HEK293T (cell line): Measurements from ENCODE around the gene SPINT3.

Source experiments
- CTCF ChIA-PET: fragments of 350-600 bp; formaldehyde crosslinking; extraction: SDS; loops from one replicate; lab custom pipeline; 2021; ENCODE audit warnings: antibody characterized with exemption, inconsistent platforms; lab: Yijun Ruan, JAX
- POLR2A ChIA-PET: fragments of 350-600 bp; formaldehyde crosslinking; extraction: SDS; loops from one replicate; lab custom pipeline; 2020; ENCODE audit warnings: antibody characterized with exemption, inconsistent platforms; lab: Yijun Ruan, JAX
- DNase-seq: peaks from one replicate; pipeline ENCODE4 v3.0.0; 2012; ENCODE audit warnings: mixed read lengths; ENCODE audit errors: extremely low spot score
- ARNT ChIP-seq: fragments of 450-650 bp; IDR thresholded peaks from 2 replicates; pipeline ENCODE4 v1.6.1; 2017; ENCODE audit warnings: mild to moderate bottlenecking
- BHLHE40 ChIP-seq: fragments of 450-650 bp; IDR thresholded peaks from 2 replicates; pipeline ENCODE4 v1.6.1; 2016; ENCODE audit warnings: mild to moderate bottlenecking, moderate library complexity, borderline replicate concordance
- CTBP1 ChIP-seq: fragments of 450-650 bp; IDR thresholded peaks from 2 replicates; pipeline ENCODE4 v1.6.1; 2016; ENCODE audit warnings: borderline replicate concordance
- ELF4 ChIP-seq: fragments of 450-650 bp; IDR thresholded peaks from 2 replicates; pipeline ENCODE4 v1.6.1; 2017; ENCODE audit warnings: antibody characterized with exemption
- FOXA1 ChIP-seq: fragments of 450-650 bp; IDR thresholded peaks from 2 replicates; pipeline ENCODE4 v1.6.1; 2016; ENCODE audit warnings: mild to moderate bottlenecking
- FOXK2 ChIP-seq: fragments of 450-650 bp; IDR thresholded peaks from 2 replicates; pipeline ENCODE4 v1.6.1; 2016; ENCODE audit warnings: mild to moderate bottlenecking
- FOXM1 ChIP-seq: fragments of 450-650 bp; IDR thresholded peaks from 2 replicates; pipeline ENCODE4 v1.6.1; 2017; ENCODE audit warnings: mild to moderate bottlenecking, borderline replicate concordance
- HDGF ChIP-seq: fragments of 450-650 bp; IDR thresholded peaks from 2 replicates; pipeline ENCODE4 v1.6.1; 2017; ENCODE audit warnings: antibody characterized with exemption, borderline replicate concordance
- L3MBTL2 ChIP-seq: fragments of 450-650 bp; conservative IDR thresholded peaks from 2 replicates; pipeline ENCODE4 v1.6.1; 2016; ENCODE audit warnings: mild to moderate bottlenecking
- LEF1 ChIP-seq: fragments of 450-650 bp; IDR thresholded peaks from 2 replicates; pipeline ENCODE4 v1.6.1; 2017; ENCODE audit warnings: mild to moderate bottlenecking, borderline replicate concordance
- NFRKB ChIP-seq: fragments of 450-650 bp; IDR thresholded peaks from 2 replicates; pipeline ENCODE4 v1.6.1; 2016; ENCODE audit warnings: mild to moderate bottlenecking, moderate library complexity
- SP1 ChIP-seq: fragments of 450-650 bp; IDR thresholded peaks from 2 replicates; pipeline ENCODE4 v1.6.1; 2017
- SUZ12 ChIP-seq: fragments of 450-650 bp; IDR thresholded peaks from 2 replicates; pipeline ENCODE4 v1.6.1; 2016; ENCODE audit warnings: mild to moderate bottlenecking
- TARDBP ChIP-seq: fragments of 450-650 bp; IDR thresholded peaks from 2 replicates; pipeline ENCODE4 v1.6.1; 2016
- ZNF384 ChIP-seq: fragments of 450-650 bp; IDR thresholded peaks from 2 replicates; pipeline ENCODE4 v1.6.1; 2016
- TF ChIP-seq, protein P1 (sequence below): fragments of 450-650 bp; IDR thresholded peaks from 2 replicates; pipeline ENCODE4 v1.6.1; 2016

SPINT3 gene

DNA sequence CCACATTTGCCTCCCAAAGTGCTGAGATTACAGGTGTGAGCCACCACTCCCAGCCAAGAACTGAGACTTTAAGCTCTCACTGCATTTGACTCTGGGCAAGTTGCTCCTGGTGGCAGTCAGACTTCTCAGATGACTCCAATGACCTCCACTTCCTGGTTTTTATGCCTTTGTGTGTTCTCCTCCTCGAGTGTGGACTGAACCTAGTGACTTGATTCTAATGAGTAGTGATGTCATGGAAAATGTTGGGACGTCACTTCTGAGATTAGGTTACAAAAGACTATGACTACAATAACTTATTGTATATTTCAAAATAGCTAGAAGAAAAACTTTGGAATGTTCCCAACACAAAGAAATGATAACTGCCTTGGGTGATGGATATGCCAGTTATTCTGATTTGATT lies 12.0 kb downstream of the SPINT3 start:
- DNase-seq: no peak
- ChIA-PET CTCF (no interaction called here), POLR2A (no interaction called here)
- TF ChIP-seq ZNF384 (no peak), TARDBP (no peak), HDGF (no peak), SP1 (no peak), SUZ12 (no peak), BHLHE40 (no peak), L3MBTL2 (no peak), NFRKB (no peak), LEF1 (no peak), ELF4 (no peak), CTBP1 (no peak), FOXM1 (no peak), FOXA1 (no peak), FOXK2 (no peak), ARNT (no peak)
- TF ChIP-seq, protein P1, sequence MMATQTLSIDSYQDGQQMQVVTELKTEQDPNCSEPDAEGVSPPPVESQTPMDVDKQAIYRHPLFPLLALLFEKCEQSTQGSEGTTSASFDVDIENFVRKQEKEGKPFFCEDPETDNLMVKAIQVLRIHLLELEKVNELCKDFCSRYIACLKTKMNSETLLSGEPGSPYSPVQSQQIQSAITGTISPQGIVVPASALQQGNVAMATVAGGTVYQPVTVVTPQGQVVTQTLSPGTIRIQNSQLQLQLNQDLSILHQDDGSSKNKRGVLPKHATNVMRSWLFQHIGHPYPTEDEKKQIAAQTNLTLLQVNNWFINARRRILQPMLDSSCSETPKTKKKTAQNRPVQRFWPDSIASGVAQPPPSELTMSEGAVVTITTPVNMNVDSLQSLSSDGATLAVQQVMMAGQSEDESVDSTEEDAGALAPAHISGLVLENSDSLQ: no peak

DNA sequence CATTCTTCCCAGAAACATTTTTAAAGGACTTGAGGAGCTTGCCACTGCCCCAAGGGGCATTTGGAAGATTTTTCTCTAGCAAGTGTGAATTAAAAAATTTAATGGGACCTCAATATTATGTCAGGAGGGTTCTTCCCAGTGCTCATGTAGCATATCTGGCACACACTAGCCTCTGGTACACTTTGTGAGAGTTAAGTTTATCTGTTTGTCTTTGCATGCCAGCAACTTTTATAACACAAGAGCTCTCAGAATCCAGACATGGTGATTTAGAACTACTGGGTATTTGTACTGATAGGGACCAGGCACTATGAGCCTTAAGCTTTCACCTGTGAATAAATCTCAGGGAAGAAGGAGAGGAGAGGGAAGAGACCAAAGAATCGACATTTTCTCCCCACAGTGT lies 12.9 kb downstream of the SPINT3 start:
- DNase-seq: no peak
- CTCF ChIA-PET: no interaction called here
- POLR2A ChIA-PET: no interaction called here
- no peak for TF ChIP-seq NFRKB
- TF ChIP-seq HDGF: no peak
- no peak for TF ChIP-seq ARNT
- no peak for TF ChIP-seq LEF1
- no peak for TF ChIP-seq ELF4
- no peak for TF ChIP-seq FOXK2
- TF ChIP-seq FOXM1: no peak
- no peak for TF ChIP-seq L3MBTL2
- no peak for TF ChIP-seq FOXA1
- TF ChIP-seq ZNF384: no peak
- TF ChIP-seq SP1: no peak
- no peak for TF ChIP-seq SUZ12

DNA sequence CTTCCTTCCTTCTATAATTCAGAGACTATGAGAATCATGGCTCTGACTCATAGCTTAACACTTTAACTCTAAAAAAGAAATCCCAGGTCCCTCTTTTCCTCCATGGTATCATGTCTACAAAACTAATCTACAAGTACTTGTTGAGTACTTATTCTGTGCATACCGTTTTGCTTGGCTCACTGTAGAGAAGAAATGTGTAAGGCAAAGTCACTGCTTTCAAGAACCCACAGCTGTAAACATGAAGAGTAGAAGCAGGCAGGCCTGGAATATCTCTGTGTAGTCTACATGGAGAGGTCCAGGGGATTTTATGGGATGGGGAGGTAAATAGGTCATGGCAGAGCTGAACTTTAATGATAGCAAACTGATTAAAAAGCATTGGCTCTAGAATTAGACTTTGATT lies 13.8 kb downstream of the SPINT3 start:
- ChIA-PET POLR2A (no interaction called here), CTCF (no interaction called here)
- DNase-seq: no peak
- TF ChIP-seq ARNT: no peak
- no peak for TF ChIP-seq SP1
- TF ChIP-seq ELF4: no peak
- no peak for TF ChIP-seq SUZ12
- no peak for TF ChIP-seq BHLHE40
- no peak for TF ChIP-seq NFRKB
- TF ChIP-seq CTBP1: no peak
- TF ChIP-seq FOXM1: no peak
- TF ChIP-seq L3MBTL2: no peak

DNA sequence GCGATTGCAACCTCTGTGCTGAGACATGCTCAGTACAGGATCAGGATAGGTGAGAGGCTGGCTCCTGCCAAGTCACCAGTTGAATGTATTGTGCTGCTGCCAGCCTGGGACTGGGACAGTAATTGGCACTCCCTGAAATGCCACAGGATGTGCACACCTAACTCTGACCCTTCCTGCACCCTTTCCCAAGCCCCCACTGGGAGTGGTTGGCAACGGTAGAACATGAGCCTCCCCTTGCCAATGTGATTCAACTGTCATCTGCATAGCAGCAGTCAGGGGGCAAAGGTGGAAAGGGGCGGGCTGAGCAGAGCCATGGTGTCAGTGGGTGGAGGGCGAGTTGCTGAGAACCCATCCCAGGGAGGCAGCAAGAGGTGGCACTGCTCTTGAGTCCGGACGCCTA lies 15.4 kb downstream of the SPINT3 start:
- no peak for TF ChIP-seq NFRKB
- no peak for TF ChIP-seq FOXK2
- no peak for TF ChIP-seq FOXM1
- no peak for TF ChIP-seq FOXA1
- TF ChIP-seq SUZ12: no peak
- no peak for TF ChIP-seq CTBP1
- TF ChIP-seq BHLHE40: no peak
- TF ChIP-seq ARNT: no peak
- TF ChIP-seq TARDBP: no peak
- no peak for DNase-seq
- ChIA-PET POLR2A (no interaction called here), CTCF (no interaction called here)

DNA sequence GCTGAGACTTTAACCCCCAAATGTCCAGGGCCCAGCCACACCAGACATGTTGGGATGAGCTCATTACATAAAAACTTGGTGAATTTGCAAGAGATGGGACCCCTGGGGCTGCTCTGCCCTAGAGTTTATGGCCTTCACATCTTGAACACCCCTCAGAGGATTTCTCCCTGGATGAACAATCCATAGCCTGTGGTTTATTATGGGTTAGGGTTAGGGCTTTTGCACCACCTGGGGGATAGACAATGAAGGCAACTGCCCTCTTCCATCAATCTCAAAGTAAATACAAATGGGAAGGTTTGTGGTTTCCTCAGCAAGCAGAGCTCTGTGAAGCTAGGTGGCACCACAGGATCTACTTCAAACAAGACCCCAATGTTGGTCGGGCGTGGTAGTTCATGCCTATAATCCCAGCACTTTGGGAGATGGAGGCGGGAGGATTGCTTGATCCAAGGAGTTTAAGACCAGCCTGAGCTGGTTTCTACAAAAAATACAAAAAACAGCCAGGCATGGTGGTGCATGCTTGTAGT lies 17.4 kb downstream of the SPINT3 start:
- TF ChIP-seq, protein P1: no peak
- TF ChIP-seq FOXA1 (no peak), NFRKB (no peak), HDGF (no peak), CTBP1 (no peak)
- POLR2A ChIA-PET: no interaction called here
- DNase-seq: no peak
- CTCF ChIA-PET: interaction anchor here (0.6 kb wide), 1 partner anchor 1707 kb away, joined by 4 read pairs; no protein-coding TSS in a partner anchor

DNA sequence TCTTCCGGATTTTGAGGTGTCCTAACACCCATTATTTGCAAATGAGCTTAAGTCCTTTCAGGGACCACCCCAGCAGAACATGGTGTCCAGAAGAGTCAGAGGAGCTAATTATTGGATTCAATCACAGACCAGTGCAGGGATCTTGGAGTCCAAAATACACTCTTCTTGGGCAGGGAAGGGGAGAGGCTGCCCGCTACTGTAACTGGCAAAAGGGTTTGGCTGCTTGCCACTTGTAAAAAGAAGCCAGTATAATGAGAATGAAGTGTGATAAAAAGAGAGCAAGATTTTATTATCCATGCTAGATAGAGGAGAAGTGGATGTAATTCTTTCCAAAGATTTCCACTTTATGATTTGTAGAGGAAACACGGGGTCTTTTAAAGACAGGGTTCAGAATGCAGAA lies 19.3 kb downstream of the SPINT3 start:
- ChIA-PET CTCF (no interaction called here), POLR2A (no interaction called here)
- TF ChIP-seq CTBP1 (no peak), L3MBTL2 (no peak), SUZ12 (no peak), SP1 (no peak), ARNT (no peak), FOXM1 (no peak), ZNF384 (no peak), FOXA1 (no peak), NFRKB (no peak), BHLHE40 (no peak), ELF4 (no peak), LEF1 (no peak), HDGF (no peak), TARDBP (no peak), FOXK2 (no peak)
- TF ChIP-seq, protein P1: no peak
- no peak for DNase-seq

DNA sequence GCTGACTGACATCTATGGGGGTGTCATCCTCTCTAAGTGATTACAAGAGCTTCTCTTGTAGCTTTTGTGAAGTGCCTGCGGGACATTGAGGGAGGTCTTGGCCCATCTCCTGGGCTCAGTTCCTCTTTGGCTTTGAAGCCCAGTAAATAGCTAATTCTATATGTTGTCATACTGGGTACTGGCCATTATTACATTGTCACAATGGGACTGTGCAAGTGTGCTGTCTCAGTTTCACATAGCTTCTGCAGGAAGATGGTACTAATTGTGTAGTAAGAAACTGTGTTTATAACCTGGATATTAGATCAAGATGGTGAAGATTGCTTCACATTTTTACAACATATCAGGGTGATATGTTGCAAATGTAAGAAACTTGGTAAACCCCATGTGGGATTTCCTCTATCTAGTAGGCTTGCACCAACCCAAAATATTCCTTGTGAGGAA lies 19.9 kb downstream of the SPINT3 start:
- no peak for TF ChIP-seq FOXK2
- no peak for TF ChIP-seq SUZ12
- TF ChIP-seq L3MBTL2: no peak
- TF ChIP-seq NFRKB: no peak
- TF ChIP-seq, protein P1: no peak
- no peak for TF ChIP-seq ARNT
- no peak for TF ChIP-seq BHLHE40
- no peak for TF ChIP-seq FOXA1
- TF ChIP-seq ELF4: no peak
- TF ChIP-seq CTBP1: no peak
- TF ChIP-seq LEF1: no peak
- DNase-seq: no peak
- CTCF ChIA-PET: no interaction called here
- POLR2A ChIA-PET: no interaction called here
